HL-60 (cell line): ENCODE measurements around the gene BANF2.

Source experiments
- DNase-seq, 2 experiments: peaks; one replicate each; pipeline ENCODE4 v3.0.0-alpha.2; 2010 to 2020; ENCODE audit warnings: low read depth in 1 of 2, low spot score in 1 of 2
- H3K27ac ChIP-seq: fragments of 250-450 bp; sonication (Bioruptor Pico); replicated peaks from 2 replicates; pipeline ENCODE4 v1.5.1; 2020; ENCODE audit warnings: mild to moderate bottlenecking, moderate library complexity
- H3K27me3 ChIP-seq: fragments of 250-450 bp; sonication (Bioruptor Pico); 2 replicates; pipeline ENCODE4 v1.5.1; 2021; ENCODE audit warnings: mild to moderate bottlenecking, moderate library complexity; ENCODE audit not compliant: insufficient read depth, poor library complexity, severe bottlenecking
- H3K4me3 ChIP-seq: replicated peaks from 2 replicates; pipeline ENCODE4 v1.5.1; 2011; ENCODE audit warnings: mild to moderate bottlenecking, control low read depth, low read length; ENCODE audit not compliant: insufficient read depth
- GABPA ChIP-seq: IDR thresholded peaks from 2 replicates; pipeline ENCODE4 v1.6.1; 2012; ENCODE audit warnings: low read depth
- POLR2AphosphoS5 ChIP-seq: IDR thresholded peaks from 2 replicates; pipeline ENCODE4 v1.6.1; 2012; ENCODE audit warnings: low read depth
- REST ChIP-seq: IDR thresholded peaks from 2 replicates; pipeline ENCODE4 v1.6.1; 2012; ENCODE audit warnings: low read depth; ENCODE audit not compliant: insufficient replicate concordance
- SPI1 ChIP-seq: IDR thresholded peaks from 2 replicates; pipeline ENCODE4 v1.6.1; 2012; ENCODE audit warnings: low read depth, mild to moderate bottlenecking, borderline replicate concordance
- TF ChIP-seq, protein P1 (sequence below): IDR thresholded peaks from one replicate; pipeline ENCODE4 v1.5.1; 2011; ENCODE audit warnings: low read length, control low read depth, inconsistent platforms; ENCODE audit not compliant: insufficient read depth

BANF2 gene

GRCh38 chr20:17753516-17753915 is 53.8 kb downstream of the BANF2 start:
- no peaks in the 10 kb centered on the region for H3K27me3 ChIP-seq
- TF ChIP-seq POLR2AphosphoS5: no peak
- TF ChIP-seq, protein P1, sequence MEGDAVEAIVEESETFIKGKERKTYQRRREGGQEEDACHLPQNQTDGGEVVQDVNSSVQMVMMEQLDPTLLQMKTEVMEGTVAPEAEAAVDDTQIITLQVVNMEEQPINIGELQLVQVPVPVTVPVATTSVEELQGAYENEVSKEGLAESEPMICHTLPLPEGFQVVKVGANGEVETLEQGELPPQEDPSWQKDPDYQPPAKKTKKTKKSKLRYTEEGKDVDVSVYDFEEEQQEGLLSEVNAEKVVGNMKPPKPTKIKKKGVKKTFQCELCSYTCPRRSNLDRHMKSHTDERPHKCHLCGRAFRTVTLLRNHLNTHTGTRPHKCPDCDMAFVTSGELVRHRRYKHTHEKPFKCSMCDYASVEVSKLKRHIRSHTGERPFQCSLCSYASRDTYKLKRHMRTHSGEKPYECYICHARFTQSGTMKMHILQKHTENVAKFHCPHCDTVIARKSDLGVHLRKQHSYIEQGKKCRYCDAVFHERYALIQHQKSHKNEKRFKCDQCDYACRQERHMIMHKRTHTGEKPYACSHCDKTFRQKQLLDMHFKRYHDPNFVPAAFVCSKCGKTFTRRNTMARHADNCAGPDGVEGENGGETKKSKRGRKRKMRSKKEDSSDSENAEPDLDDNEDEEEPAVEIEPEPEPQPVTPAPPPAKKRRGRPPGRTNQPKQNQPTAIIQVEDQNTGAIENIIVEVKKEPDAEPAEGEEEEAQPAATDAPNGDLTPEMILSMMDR: no peak
- TF ChIP-seq REST: no peak

GRCh38 chr20:17756529-17756928 is 56.8 kb downstream of the BANF2 start:
- no peak for TF ChIP-seq REST
- TF ChIP-seq POLR2AphosphoS5: no peak
- TF ChIP-seq, protein P1: no peak
- no peak for TF ChIP-seq GABPA
- TF ChIP-seq SPI1: no peak
- Histone ChIP-seq H3K4me3 (no peak overlapping the region), H3K27me3 (peaks cover 3% of the 10 kb centered on the region), H3K27ac (no peak overlapping the region)
- DNase-seq: no peak

More at GRCh38 chr20:17753516-17753915, 53.8 kb downstream of the BANF2 start:
- DNase-seq: no peak
- H3K27ac ChIP-seq: no peak overlapping the region
- no peak overlapping the region for H3K4me3 ChIP-seq

DNA sequence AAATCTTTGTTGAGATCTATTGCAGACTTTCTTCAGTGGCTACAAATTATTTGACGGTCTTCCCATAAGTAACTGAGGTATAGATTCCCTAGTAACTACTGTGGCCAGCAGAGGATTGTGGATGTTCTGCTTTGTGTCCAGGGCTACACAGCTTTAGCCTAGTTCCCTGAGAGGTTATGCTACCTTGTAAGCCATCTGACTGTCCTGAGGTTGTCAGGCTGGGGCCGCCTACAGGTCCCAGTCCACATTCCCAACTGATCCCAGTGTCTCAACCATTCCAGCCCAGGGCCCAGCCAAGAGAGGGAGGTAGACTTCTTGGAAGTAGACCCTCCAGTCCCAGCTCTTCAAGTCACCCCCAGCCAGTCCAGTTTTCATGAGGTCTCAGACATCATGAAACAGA is 57.7 kb downstream of the BANF2 start:
- no peak for DNase-seq
- H3K27me3 ChIP-seq: peaks cover 3% of the 10 kb centered on the region
- TF ChIP-seq REST: no peak
- no peak for TF ChIP-seq GABPA
- no peak for TF ChIP-seq POLR2AphosphoS5
- TF ChIP-seq SPI1: no peak
- TF ChIP-seq, protein P1: no peak

More for the DNA sequence above, 57.7 kb downstream of the BANF2 start:
- Histone ChIP-seq H3K4me3 (no peak overlapping the region), H3K27ac (no peak overlapping the region)
